ENCODE results near the gene LY6G5C. TPM values are rescaled to one million over a fixed set of nuclear protein-coding genes. Genes with fewer than 3 reads are reported as not detected.

LY6G5C gene
- total and polyA plus RNA-seq, 2 of the 13 experiments (the other 11 are each of a cell fraction or from before 2014, with no cell fraction given): 0.33 to 0.55 TPM

GRCh38 chr6:31680226-31681134 lies at the start of gene LY6G5C (continued):
- TF ChIP-seq ZNF660 (CRISPR knock-in tag; IDR thresholded peaks at IDR 0.05; ENCODE audit: borderline replicate concordance, low read depth): no peak
- peak; percentile 74 for TF ChIP-seq ELF1 (CRISPR knock-in tag; IDR thresholded peaks at IDR 0.05)
- TF ChIP-seq SCMH1 (CRISPR knock-in tag; IDR thresholded peaks at IDR 0.05; ENCODE audit: borderline replicate concordance): no peak
- TF ChIP-seq HMGA1 (CRISPR knock-in tag; conservative IDR thresholded peaks at IDR 0.05): no peak
- no peak for TF ChIP-seq NFE2L1 (CRISPR knock-in tag; IDR thresholded peaks at IDR 0.05; ENCODE audit: borderline replicate concordance)
- peak; percentile 58; the same call in 1 of the 2 replicates for TF ChIP-seq MIXL1 (CRISPR knock-in tag; IDR thresholded peaks at IDR 0.05)
- TF ChIP-seq, protein P1, sequence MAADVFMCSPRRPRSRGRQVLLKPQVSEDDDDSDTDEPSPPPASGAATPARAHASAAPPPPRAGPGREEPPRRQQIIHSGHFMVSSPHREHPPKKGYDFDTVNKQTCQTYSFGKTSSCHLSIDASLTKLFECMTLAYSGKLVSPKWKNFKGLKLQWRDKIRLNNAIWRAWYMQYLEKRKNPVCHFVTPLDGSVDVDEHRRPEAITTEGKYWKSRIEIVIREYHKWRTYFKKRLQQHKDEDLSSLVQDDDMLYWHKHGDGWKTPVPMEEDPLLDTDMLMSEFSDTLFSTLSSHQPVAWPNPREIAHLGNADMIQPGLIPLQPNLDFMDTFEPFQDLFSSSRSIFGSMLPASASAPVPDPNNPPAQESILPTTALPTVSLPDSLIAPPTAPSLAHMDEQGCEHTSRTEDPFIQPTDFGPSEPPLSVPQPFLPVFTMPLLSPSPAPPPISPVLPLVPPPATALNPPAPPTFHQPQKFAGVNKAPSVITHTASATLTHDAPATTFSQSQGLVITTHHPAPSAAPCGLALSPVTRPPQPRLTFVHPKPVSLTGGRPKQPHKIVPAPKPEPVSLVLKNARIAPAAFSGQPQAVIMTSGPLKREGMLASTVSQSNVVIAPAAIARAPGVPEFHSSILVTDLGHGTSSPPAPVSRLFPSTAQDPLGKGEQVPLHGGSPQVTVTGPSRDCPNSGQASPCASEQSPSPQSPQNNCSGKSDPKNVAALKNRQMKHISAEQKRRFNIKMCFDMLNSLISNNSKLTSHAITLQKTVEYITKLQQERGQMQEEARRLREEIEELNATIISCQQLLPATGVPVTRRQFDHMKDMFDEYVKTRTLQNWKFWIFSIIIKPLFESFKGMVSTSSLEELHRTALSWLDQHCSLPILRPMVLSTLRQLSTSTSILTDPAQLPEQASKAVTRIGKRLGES (CRISPR knock-in tag; IDR thresholded peaks at IDR 0.05; ENCODE audit: borderline replicate concordance): no peak
- TF ChIP-seq POLR2A (IDR thresholded peaks at IDR 0.05; ENCODE audit: insufficient read depth in 1 of 2, low read depth in 2 of 2, low read length in 2 of 2): no peak
- TF ChIP-seq ZNF17 (CRISPR knock-in tag; IDR thresholded peaks at IDR 0.05): no peak
- no peak for TF ChIP-seq SP5 (CRISPR knock-in tag; IDR thresholded peaks at IDR 0.05; ENCODE audit: borderline replicate concordance, low read depth)
- no peak for TF ChIP-seq ZNF749 (CRISPR knock-in tag; IDR thresholded peaks at IDR 0.05; ENCODE audit: borderline replicate concordance)
- TF ChIP-seq MAFF (IDR thresholded peaks at IDR 0.05; ENCODE audit: low read depth, low read length): no peak
- no peak for TF ChIP-seq PBX2 (CRISPR knock-in tag; IDR thresholded peaks at IDR 0.05)
- TF ChIP-seq MAX (IDR thresholded peaks at IDR 0.05): peak; percentile 24; the same call in 1 of the 2 replicates
- no peak for TF ChIP-seq JARID2 (CRISPR knock-in tag; IDR thresholded peaks at IDR 0.05; ENCODE audit: insufficient replicate concordance)
- TF ChIP-seq ZFP41 (CRISPR knock-in tag; IDR thresholded peaks at IDR 0.05; ENCODE audit: borderline replicate concordance): no peak
- TF ChIP-seq, protein P2, sequence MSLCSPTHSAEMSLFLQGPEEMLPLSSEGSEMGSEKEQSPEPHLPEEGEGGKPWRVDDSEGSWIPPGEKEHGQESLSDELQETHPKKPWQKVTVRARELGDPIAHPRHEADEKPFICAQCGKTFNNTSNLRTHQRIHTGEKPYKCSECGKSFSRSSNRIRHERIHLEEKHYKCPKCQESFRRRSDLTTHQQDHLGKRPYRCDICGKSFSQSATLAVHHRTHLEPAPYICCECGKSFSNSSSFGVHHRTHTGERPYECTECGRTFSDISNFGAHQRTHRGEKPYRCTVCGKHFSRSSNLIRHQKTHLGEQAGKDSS (CRISPR knock-in tag; IDR thresholded peaks at IDR 0.05; ENCODE audit: borderline replicate concordance, low read depth): 0 out of 2 replicates have a peak, but pooled peaks have one; percentile 20
- TF ChIP-seq ZKSCAN5 (CRISPR knock-in tag; IDR thresholded peaks at IDR 0.05): no peak
- no peak for TF ChIP-seq MTA3 (CRISPR knock-in tag; IDR thresholded peaks at IDR 0.05)
- no peak for TF ChIP-seq NFATC3 (CRISPR knock-in tag; IDR thresholded peaks at IDR 0.05)
- TF ChIP-seq ADNP (CRISPR knock-in tag; IDR thresholded peaks at IDR 0.05): no peak
- TF ChIP-seq CAMTA2 (CRISPR knock-in tag; IDR thresholded peaks at IDR 0.05; ENCODE audit: borderline replicate concordance): no peak
- no peak for TF ChIP-seq TOPORS (CRISPR knock-in tag; IDR thresholded peaks at IDR 0.05)
- no peak for TF ChIP-seq NBN (conservative IDR thresholded peaks at IDR 0.05)
- TF ChIP-seq NFE2 (CRISPR knock-in tag; IDR thresholded peaks at IDR 0.05): no peak
- no peak for TF ChIP-seq TP53 (CRISPR knock-in tag; conservative IDR thresholded peaks at IDR 0.05)
- no peak for TF ChIP-seq KAT7 (CRISPR knock-in tag; IDR thresholded peaks at IDR 0.05; ENCODE audit: borderline replicate concordance)
- TF ChIP-seq NR2F2 (IDR thresholded peaks at IDR 0.05; ENCODE audit: borderline replicate concordance, low read depth): no peak
